Measurements from ENCODE around the gene NKX2-8. TPM values are rescaled to one million over a fixed set of nuclear protein-coding genes. Genes with fewer than 3 reads are reported as not detected.

NKX2-8 gene
- total RNA-seq, 1 experiment from 2014 or later = 0.18 TPM

- H3K27ac ChIP-seq (ENCODE audit: low read length) = no peak overlapping the region
- ChIA-PET POLR2A (no interaction called here), CTCF (no interaction called here)
- in situ Hi-C loops (cut with HindIII; ENCODE audit: low pct_unique_long_range_greater_than_20kb, low sequenced_read_pairs) (no loop called here), intact Hi-C loops (cut with micrococcal nuclease; ENCODE audit: unreplicated experiment) (loop anchor here (10.0 kb wide), 1 partner anchor 181 kb away; no protein-coding TSS in a partner anchor)
- DNase-seq (ENCODE audit: low read depth, low spot score) (no peak), ATAC-seq (no peak)
- TF ChIP-seq CTCF (IDR thresholded peaks at IDR 0.05) (no peak), REST (IDR thresholded peaks at IDR 0.05; ENCODE audit: insufficient read depth in 1 of 2, low read depth in 2 of 2, low read length in 1 of 2) (no peak), TCF7L2 (IDR thresholded peaks at IDR 0.05; ENCODE audit: low read depth, low read length) (no peak), SIN3A (IDR thresholded peaks at IDR 0.05; ENCODE audit: borderline replicate concordance, insufficient read depth, low read depth, low read length) (no peak), POLR2AphosphoS5 (IDR thresholded peaks at IDR 0.05; ENCODE audit: low read depth, low read length) (no peak)
- no peaks in the 10 kb centered on the region for H3K36me3 ChIP-seq (ENCODE audit: control insufficient read depth, insufficient read depth, low read length)
- no peaks in the 10 kb centered on the region for H3K27me3 ChIP-seq (ENCODE audit: control insufficient read depth, insufficient read depth, low read length)
- H3K9me3 ChIP-seq (ENCODE audit: control insufficient read depth, insufficient read depth, low read depth, low read length) = no peaks in the 10 kb centered on the region
- H3K4me3 ChIP-seq (ENCODE audit: low read depth in 2 of 2, low read length in 2 of 2) = no peak overlapping the region
- H3K4me1 ChIP-seq (ENCODE audit: control insufficient read depth, insufficient read depth, low read length) = no peaks in the 10 kb centered on the region
- BruUV-seq (replicated peaks) = no TSS peak
These were observed 26.2 kb downstream of the NKX2-8 start for GRCh38 chr14:36555998-36556743.

- POLR2A ChIA-PET = interaction anchor here (0.6 kb wide), 2 partner anchors 52 to 597 kb away, joined by 14 to 22 read pairs; no protein-coding TSS in a partner anchor
- in situ Hi-C loops (cut with HindIII; ENCODE audit: low pct_unique_long_range_greater_than_20kb, low sequenced_read_pairs) = no loop called here
These were observed 28.7 kb downstream of the NKX2-8 start for GRCh38 chr14:36553656-36554260.

More at GRCh38 chr14:36553656-36554260, 28.7 kb downstream of the NKX2-8 start:
- Histone ChIP-seq H3K4me3 (ENCODE audit: low read depth in 2 of 2, low read length in 2 of 2) (no peak overlapping the region), H3K4me1 (ENCODE audit: control insufficient read depth, insufficient read depth, low read length) (no peaks in the 10 kb centered on the region), H3K9me3 (ENCODE audit: control insufficient read depth, insufficient read depth, low read depth, low read length) (no peaks in the 10 kb centered on the region), H3K27ac (ENCODE audit: low read length) (no peak overlapping the region), H3K27me3 (ENCODE audit: control insufficient read depth, insufficient read depth, low read length) (no peaks in the 10 kb centered on the region), H3K36me3 (ENCODE audit: control insufficient read depth, insufficient read depth, low read length) (no peaks in the 10 kb centered on the region)
- ATAC-seq (no peak), DNase-seq (ENCODE audit: low read depth, low spot score) (peak; percentile 30)
- intact Hi-C loops (cut with micrococcal nuclease; ENCODE audit: unreplicated experiment) = loop anchor here (2.0 to 10.0 kb wide), 3 partner anchors 51 to 594 kb away; no protein-coding TSS in a partner anchor
- CTCF ChIA-PET = interaction anchor here (0.5 to 1.6 kb wide), 19 partner anchors 12 to 672 kb away, joined by 3 to 18 read pairs (median 4); no protein-coding TSS in a partner anchor
- no TSS peak for BruUV-seq (replicated peaks)
- TF ChIP-seq TCF7L2 (IDR thresholded peaks at IDR 0.05; ENCODE audit: low read depth, low read length) (no peak), SIN3A (IDR thresholded peaks at IDR 0.05; ENCODE audit: borderline replicate concordance, insufficient read depth, low read depth, low read length) (no peak), CTCF (IDR thresholded peaks at IDR 0.05) (peak; percentile 67; the same call in 1 of the 2 replicates)
